Germinal center (tissue), 1 donor: ENCODE data around the gene CPVL.
"Not testable (repeated sequence)": the region's sequence is repeated elsewhere in the genome, so short reads cannot be mapped to it uniquely, and the experiment has no call there.

ENCODE experiments used
- DNase-seq: peaks from one replicate; pipeline ENCODE4 v3.0.0; 2012; ENCODE audit warnings: mixed read lengths, low spot score

Gene CPVL

DNA sequence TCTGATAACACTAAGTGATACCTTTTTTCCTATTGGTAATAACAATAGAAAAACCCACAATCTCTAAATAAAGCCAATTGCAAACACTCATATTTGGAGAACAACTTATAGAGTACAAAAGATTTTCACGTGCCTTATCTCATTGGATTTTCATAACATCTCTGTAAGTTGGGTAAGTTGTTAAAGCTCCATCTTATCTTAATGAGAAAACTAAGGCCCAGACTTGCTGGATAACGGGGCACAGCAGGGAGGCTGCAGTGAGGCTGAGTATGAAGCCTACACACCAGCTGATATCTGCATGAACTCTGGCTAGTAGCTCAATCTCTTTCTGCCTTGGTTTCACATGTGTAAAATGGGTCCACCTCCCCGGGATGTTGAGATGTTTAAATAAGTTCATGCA is 26.8 kb downstream of the CPVL start:
- DNase-seq = no peak

DNA sequence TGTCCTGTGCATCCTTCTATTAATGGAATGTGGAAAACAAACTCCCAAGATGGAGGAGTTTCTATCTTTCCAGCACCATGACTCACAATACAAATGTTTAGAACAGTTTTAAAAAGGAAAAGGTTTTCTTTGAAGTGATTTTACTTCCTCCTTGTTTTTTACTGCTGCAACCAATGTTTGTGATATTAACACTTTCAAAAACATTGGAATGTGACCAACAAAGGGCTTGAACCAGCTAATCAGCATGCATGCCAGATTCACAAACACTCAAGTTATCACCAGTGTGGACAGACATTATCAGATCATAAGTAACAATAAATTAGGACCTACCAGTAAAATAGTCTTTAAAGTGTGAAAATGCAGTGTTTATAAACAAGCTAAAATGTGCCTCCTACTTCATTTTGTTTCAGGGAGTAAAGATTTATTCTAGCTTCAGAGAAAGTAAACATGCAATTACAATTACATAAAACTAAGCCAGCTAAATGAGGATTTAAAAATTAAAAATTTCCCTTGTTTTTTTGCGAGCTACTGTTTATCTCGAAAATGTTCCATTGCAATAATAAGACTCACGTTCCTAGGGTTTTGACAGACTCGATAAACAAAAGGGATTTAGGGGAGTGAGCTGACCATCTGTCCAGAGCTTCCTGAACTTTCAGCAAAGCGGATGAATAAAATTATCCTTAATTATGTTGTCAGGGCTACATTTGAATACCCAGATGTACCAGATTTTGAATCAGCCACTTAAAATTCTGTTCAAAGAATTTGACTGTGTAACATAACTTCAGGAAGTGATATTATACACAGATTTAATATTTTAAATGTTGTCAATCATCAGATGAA is 29.8 kb downstream of the CPVL start:
- DNase-seq = no peak

- no peak for DNase-seq
Measured at GRCh38 chr7:29115753-29116152, 30.6 kb downstream of the CPVL start.

- DNase-seq = no peak
Measured at GRCh38 chr7:29115130-29115687, 31.1 kb downstream of the CPVL start.

DNA sequence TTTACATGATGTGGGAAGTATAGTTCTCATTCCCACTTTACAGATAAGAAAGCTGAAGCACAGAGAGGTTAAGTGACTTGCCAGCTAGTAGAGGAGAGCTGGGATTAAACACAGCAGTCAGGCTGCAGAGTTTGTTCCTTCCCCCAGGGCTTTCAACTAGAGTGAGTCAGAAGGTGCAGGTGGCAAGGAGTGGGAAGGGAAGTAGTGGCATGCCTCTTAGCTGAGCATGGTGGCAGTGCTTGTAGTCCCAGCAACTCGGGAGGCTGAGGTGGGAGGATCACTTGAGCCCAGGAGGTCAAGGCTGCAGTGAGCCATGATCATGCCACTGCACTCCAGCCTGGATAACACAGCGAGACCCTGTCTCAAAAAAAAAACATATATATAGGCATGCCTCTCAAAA is 32.1 kb downstream of the CPVL start:
- not testable (repeated sequence) for DNase-seq

GRCh38 chr7:29113384-29114102 is 32.8 kb downstream of the CPVL start:
- no peak for DNase-seq

DNA sequence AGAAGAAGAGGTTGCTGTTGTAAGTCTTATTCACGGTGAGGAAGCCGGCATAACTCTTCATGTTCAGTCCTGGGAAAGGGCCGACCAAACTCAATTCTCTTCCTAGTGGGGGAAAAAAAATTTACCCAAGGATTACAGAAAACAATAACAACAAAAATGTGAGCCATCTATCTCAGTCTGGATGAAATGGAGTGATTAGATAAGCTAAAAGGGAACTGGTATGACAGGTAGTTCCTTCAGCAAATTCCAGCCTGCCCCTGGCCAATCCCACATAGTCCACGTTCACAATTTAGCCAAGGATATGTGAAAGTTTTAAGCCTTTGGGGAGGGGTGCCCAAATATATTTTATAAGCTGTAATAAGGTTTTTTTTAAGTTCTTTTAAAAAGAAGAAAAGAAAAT is 33.6 kb downstream of the CPVL start:
- no peak for DNase-seq

DNA sequence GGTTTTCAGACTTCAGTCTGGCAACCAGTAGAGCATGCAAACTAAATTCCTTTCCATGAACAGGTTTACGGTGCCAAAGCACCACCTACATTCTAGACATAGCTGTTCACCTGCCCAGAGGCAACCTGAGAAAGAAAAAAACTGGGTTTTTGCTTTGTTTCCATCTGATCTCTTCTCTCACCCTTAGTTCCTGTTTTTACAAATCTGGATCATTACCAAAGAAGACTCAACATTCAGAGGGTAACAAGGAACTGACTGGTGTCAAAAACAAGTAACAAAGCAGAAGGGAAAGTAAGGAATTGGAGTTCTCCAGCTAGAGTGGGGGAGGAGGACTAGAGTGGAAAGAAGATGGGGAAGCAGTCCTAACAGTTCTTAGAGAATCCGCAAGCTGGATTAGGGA is 36.4 kb downstream of the CPVL start:
- DNase-seq = no peak

- DNase-seq = no peak
Measured at GRCh38 chr7:29109358-29109757, 37.0 kb downstream of the CPVL start.

GRCh38 chr7:29107056-29107455 is 39.3 kb downstream of the CPVL start:
- DNase-seq = no peak

GRCh38 chr7:29106669-29106988 is 39.7 kb downstream of the CPVL start:
- no peak for DNase-seq

- DNase-seq = no peak
Measured at GRCh38 chr7:29105752-29106668, 40.3 kb downstream of the CPVL start.

DNA sequence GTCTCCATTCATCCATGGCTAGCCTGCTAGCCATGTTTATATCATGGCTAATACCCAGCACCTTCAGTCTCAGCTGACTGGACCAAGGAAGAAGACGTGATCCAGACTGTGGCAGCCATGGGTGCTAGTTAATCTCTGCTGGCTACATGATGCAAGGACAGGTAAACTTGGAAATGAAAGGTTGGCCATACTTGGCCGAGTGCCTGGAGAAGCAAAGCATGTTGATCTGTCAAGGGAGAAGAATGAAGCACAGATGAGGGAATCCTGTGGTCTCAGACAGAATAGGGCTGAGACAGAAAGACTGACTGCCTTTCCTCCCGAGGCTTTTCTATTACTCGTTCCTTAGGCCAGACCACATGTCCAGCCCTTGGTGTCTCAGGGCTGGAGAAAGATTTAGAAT is 41.1 kb downstream of the CPVL start:
- no peak for DNase-seq

- DNase-seq = peak; percentile 22
Measured at GRCh38 chr7:29102558-29103151, 43.7 kb downstream of the CPVL start.

GRCh38 chr7:29100924-29101323 is 45.4 kb downstream of the CPVL start:
- DNase-seq = no peak

- DNase-seq = no peak
Measured at GRCh38 chr7:29099896-29100847, 46.2 kb downstream of the CPVL start.

DNA sequence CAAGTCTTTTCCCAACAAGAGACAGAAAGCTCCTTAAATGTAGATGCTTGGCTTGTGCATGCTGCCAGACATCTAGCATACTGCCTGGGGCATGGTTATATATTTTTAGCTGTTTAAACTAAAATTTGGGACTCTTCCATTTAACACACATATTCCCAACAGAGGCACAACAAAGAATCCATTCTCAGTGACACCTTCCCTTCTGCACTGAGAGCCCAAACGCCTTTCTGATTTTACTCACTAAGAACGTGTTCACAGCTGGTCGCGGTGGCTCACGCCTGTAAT is 49.9 kb downstream of the CPVL start:
- no peak for DNase-seq

DNA sequence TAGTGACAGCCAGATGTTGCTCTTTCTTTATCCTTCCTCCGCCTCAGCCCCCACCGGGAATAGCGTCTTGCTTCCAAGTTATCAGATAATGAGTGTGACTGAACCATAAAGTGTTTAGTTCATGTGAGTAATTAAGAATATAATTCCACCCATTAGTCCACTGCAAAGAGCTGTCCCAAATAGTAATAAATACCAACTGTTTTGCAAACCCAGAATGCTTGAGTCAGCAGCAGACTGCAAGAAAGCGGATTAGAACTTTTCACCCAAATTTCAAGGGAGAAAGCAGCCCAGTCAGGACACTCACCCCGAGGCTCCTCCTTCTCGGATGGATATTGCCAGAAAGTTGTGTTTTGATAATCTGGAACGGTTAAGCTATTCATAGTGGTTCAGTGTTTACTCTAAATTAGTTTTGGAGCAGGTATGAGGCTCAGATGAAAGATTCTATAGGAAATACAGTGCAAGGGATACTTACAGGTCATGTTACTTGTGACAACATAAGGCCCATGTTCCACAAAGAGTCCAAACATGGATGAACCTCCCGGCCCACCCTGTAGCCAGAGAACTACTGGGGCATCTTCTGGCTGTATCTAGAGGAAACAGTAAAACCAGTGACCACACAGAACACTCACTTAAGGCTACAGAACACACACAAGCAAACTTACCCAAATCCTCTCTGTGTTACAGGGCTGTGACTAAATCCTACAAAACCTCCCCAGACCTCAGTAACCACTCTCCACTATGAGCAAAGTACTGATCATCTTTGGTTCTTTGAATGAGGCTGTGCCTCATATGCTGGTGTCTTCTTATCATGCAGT is 50.5 kb downstream of the CPVL start:
- no peak for DNase-seq

DNA sequence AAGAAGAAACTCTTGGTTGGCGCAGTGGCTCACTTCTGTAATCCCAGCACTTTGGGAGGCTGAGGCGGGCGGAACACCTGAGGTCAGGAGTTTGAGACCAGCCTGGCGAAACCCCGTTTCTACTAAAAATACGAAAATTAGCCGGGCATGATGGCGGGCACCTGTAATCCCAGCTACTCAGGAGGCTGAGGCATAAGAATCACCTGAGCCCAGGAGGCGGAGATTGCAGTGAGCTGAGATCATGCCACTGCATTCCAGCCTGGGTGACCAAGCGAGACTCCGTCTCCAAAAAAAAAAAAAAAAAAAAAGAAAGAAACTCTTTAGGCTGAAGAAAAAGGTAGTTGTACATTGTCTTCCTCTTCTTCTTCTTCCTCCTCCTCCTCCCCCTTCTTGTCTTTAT is 53.2 kb downstream of the CPVL start:
- DNase-seq = not testable (repeated sequence)

DNA sequence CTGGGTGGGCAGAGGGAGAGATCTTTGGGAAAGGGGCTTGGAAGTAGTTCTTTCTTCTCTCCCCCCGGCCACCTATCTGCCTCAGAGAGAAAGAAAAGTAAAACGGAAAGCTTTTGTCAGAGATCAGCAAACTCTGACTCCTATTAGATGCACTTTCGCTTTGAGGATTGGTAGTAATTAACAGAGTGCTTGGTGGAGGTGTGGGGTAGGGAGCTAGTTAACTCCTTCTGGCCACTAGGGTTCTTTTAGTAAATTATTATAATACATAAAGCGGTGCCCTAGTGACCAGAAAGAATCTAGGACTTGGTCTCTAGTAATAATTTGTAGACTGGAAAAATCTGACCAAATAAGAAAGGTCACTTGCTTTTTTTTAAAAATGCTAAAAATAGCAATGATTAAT is 54.6 kb downstream of the CPVL start:
- DNase-seq = peak; percentile 64
